Thoracic aorta (tissue), 2 donors: ENCODE results near the gene VDR. TPM values are rescaled to one million over a fixed set of nuclear protein-coding genes. Genes with fewer than 3 reads are reported as not detected.

Source experiments
- ATAC-seq: fragments of 150-250 bp; one replicate; pipeline ENCODE4 v1.8.0; 2017; ENCODE audit warnings: low read depth; ENCODE audit not compliant: insufficient number of reproducible peaks, low FRiP score
- DNase-seq: peaks from one replicate; pipeline ENCODE4 v3.0.0-alpha.2; 2020; ENCODE audit warnings: low spot score
- H3K27ac ChIP-seq, 2 donors: fragments of 200-600 bp; sonication (generic); 1 replicate in 1 of 2; 2 replicates in 1 of 2; pipeline ENCODE4 v1.5.1; 2016; ENCODE audit warnings: mild to moderate bottlenecking in 2 of 2, moderate library complexity in 2 of 2
- H3K27me3 ChIP-seq: fragments of 200-600 bp; sonication (generic); replicated peaks from 2 replicates; pipeline ENCODE4 v1.6.0; 2016; ENCODE audit warnings: mild to moderate bottlenecking; ENCODE audit not compliant: insufficient read depth
- H3K36me3 ChIP-seq: fragments of 200-600 bp; sonication (generic); one replicate; pipeline ENCODE4 v1.5.1; 2016
- H3K4me1 ChIP-seq, 2 donors: fragments of 200-600 bp; sonication (generic); 1 replicate in 1 of 2; 2 replicates in 1 of 2; pipeline versions ENCODE4 v1.5.1 to v1.6.0; 2016; ENCODE audit warnings: low read depth in 2 of 2, mild to moderate bottlenecking in 1 of 2; ENCODE audit not compliant: control insufficient read depth in 1 of 2
- H3K4me3 ChIP-seq: fragments of 200-600 bp; sonication (generic); 2 replicates; pipeline ENCODE4 v1.5.1; 2016; ENCODE audit warnings: mild to moderate bottlenecking
- H3K9me3 ChIP-seq: fragments of 200-600 bp; sonication (generic); 2 replicates; pipeline ENCODE4 v1.5.1; 2016
- CTCF ChIP-seq: fragments of 200-600 bp; sonication (generic); IDR thresholded peaks from one replicate; pipeline ENCODE4 v1.5.1; 2019; ENCODE audit warnings: antibody characterized with exemption
- total RNA-seq, 2 donors: library from RNA; depleted of rRNA; stranded (reverse); fragments of >200 nt; gene quantifications; one replicate each; pipeline versions ENCODE4 v1.1.0 to v1.2.3, GENCODE V29; 2016

VDR gene
- total RNA-seq, 2 donors from 2014 or later, result 6.8 to 10.3 TPM

GRCh38 chr12:47887529-47887928 is 17.3 kb downstream of the VDR start:
- Histone ChIP-seq H3K4me1 (no peaks in the 10 kb centered on the region), H3K27ac (no peak overlapping the region), H3K27me3 (no peaks in the 10 kb centered on the region), H3K9me3 (no peaks in the 10 kb centered on the region), H3K36me3 (no peaks in the 10 kb centered on the region), H3K4me3 (no peak overlapping the region)
- no peak for DNase-seq
- no peak for TF ChIP-seq CTCF
- no peak for ATAC-seq

GRCh38 chr12:47886510-47887240 is 18.1 kb downstream of the VDR start:
- H3K9me3 ChIP-seq, result no peaks in the 10 kb centered on the region
- TF ChIP-seq CTCF, result no peak
- ATAC-seq (no peak), DNase-seq (no peak)
- H3K27ac ChIP-seq, result no peak overlapping the region
- no peak overlapping the region for H3K4me3 ChIP-seq
- no peaks in the 10 kb centered on the region for H3K36me3 ChIP-seq
- H3K4me1 ChIP-seq, result no peaks in the 10 kb centered on the region
- H3K27me3 ChIP-seq, result no peaks in the 10 kb centered on the region

- Histone ChIP-seq H3K27ac (no peak overlapping the region), H3K27me3 (no peaks in the 10 kb centered on the region), H3K4me1 (no peaks in the 10 kb centered on the region), H3K4me3 (no peak overlapping the region), H3K9me3 (no peaks in the 10 kb centered on the region), H3K36me3 (no peaks in the 10 kb centered on the region)
- DNase-seq, result no peak
- no peak for ATAC-seq
- no peak for TF ChIP-seq CTCF
Observed at GRCh38 chr12:47885566-47885965, 19.2 kb downstream of the VDR start.

- ATAC-seq (no peak), DNase-seq (no peak)
- Histone ChIP-seq H3K27ac (no peak overlapping the region), H3K4me3 (no peak overlapping the region), H3K9me3 (no peaks in the 10 kb centered on the region), H3K4me1 (no peaks in the 10 kb centered on the region), H3K27me3 (no peaks in the 10 kb centered on the region), H3K36me3 (no peaks in the 10 kb centered on the region)
- no peak for TF ChIP-seq CTCF
Observed at GRCh38 chr12:47885012-47885501, 19.7 kb downstream of the VDR start.

GRCh38 chr12:47884501-47884900 is 20.3 kb downstream of the VDR start:
- Histone ChIP-seq H3K36me3 (no peaks in the 10 kb centered on the region), H3K9me3 (no peaks in the 10 kb centered on the region), H3K27ac (no peak overlapping the region), H3K4me3 (no peak overlapping the region), H3K27me3 (no peaks in the 10 kb centered on the region), H3K4me1 (no peaks in the 10 kb centered on the region)
- no peak for ATAC-seq
- TF ChIP-seq CTCF, result no peak
- DNase-seq, result no peak
